Nephron (organoid): ENCODE measurements around the gene PFDN1.

Experiments
- H3K27ac Mint-ChIP-seq, 3 experiments: 2 replicates each; pipeline ENCODE4 v1.8.0; 2020; ENCODE audit warnings: mixed read lengths in 3 of 3, mild to moderate bottlenecking in 2 of 3, moderate library complexity in 1 of 3
- H3K27me3 Mint-ChIP-seq: 2 replicates; pipeline ENCODE4 v1.8.0; 2021; ENCODE audit warnings: low read depth, mild to moderate bottlenecking, moderate library complexity, mixed read lengths
- H3K36me3 Mint-ChIP-seq: 2 replicates; pipeline ENCODE4 v1.8.0; 2020; ENCODE audit warnings: low read depth, mixed read lengths
- H3K4me1 Mint-ChIP-seq: 2 replicates; pipeline ENCODE4 v1.8.0; 2020; ENCODE audit warnings: mixed read lengths
- H3K4me3 Mint-ChIP-seq, 3 experiments: 2 replicates each; pipeline ENCODE4 v1.8.0; 2020; ENCODE audit warnings: mild to moderate bottlenecking in 3 of 3, mixed read lengths in 3 of 3, moderate library complexity in 2 of 3
- H3K9me3 Mint-ChIP-seq: 2 replicates; pipeline ENCODE4 v1.8.0; 2020; ENCODE audit warnings: mixed read lengths
- CTCF ChIP-seq, 3 experiments: fragments of 200-600 bp; sonication (generic); IDR thresholded peaks; one replicate each; pipeline ENCODE4 v1.5.0; 2021; ENCODE audit warnings: antibody characterized with exemption in 3 of 3; ENCODE audit not compliant: unreplicated experiment in 3 of 3

The PFDN1 gene

GRCh38 chr5:140253985-140254384 lies 48.9 kb downstream of the PFDN1 start:
- Mint-ChIP-seq H3K9me3 (no peaks in the 10 kb centered on the region), H3K4me3 (no peak overlapping the region), H3K36me3 (peaks cover 30% of the 10 kb centered on the region), H3K4me1 (no peaks in the 10 kb centered on the region), H3K27me3 (no peaks in the 10 kb centered on the region), H3K27ac (no peak overlapping the region)
- TF ChIP-seq CTCF (IDR thresholded peaks at IDR 0.05; ENCODE audit: unreplicated experiment in 3 of 3): no peak

- Mint-ChIP-seq H3K27me3 (no peaks in the 10 kb centered on the region), H3K27ac (no peak overlapping the region), H3K9me3 (no peaks in the 10 kb centered on the region), H3K4me3 (no peak overlapping the region), H3K36me3 (peaks cover 21% of the 10 kb centered on the region), H3K4me1 (peaks cover 5% of the 10 kb centered on the region)
- no peak for TF ChIP-seq CTCF (IDR thresholded peaks at IDR 0.05; ENCODE audit: unreplicated experiment in 3 of 3)
Measured at GRCh38 chr5:140252470-140253126, 50.3 kb downstream of the PFDN1 start.

- H3K9me3 Mint-ChIP-seq: no peaks in the 10 kb centered on the region
- TF ChIP-seq CTCF (IDR thresholded peaks at IDR 0.05; ENCODE audit: unreplicated experiment in 3 of 3): no peak
- no peak overlapping the region for H3K27ac Mint-ChIP-seq
- H3K4me3 Mint-ChIP-seq: no peak overlapping the region
- H3K27me3 Mint-ChIP-seq: no peaks in the 10 kb centered on the region
- peaks cover 16% of the 10 kb centered on the region for H3K36me3 Mint-ChIP-seq
- H3K4me1 Mint-ChIP-seq: peaks cover 12% of the 10 kb centered on the region
Measured at GRCh38 chr5:140251527-140251973, 51.4 kb downstream of the PFDN1 start.

- Mint-ChIP-seq H3K36me3 (peaks cover 17% of the 10 kb centered on the region), H3K27me3 (no peaks in the 10 kb centered on the region), H3K9me3 (no peaks in the 10 kb centered on the region), H3K4me3 (no peak overlapping the region), H3K27ac (no peak overlapping the region), H3K4me1 (peaks cover 21% of the 10 kb centered on the region)
- TF ChIP-seq CTCF (IDR thresholded peaks at IDR 0.05; ENCODE audit: unreplicated experiment in 3 of 3): no peak
Measured at GRCh38 chr5:140250386-140250785, 52.5 kb downstream of the PFDN1 start.

GRCh38 chr5:140249536-140249935 lies 53.4 kb downstream of the PFDN1 start:
- Mint-ChIP-seq H3K9me3 (no peaks in the 10 kb centered on the region), H3K27ac (no peak overlapping the region), H3K4me1 (peaks cover 29% of the 10 kb centered on the region), H3K27me3 (no peaks in the 10 kb centered on the region), H3K36me3 (peaks cover 21% of the 10 kb centered on the region), H3K4me3 (no peak overlapping the region)
- no peak for TF ChIP-seq CTCF (IDR thresholded peaks at IDR 0.05; ENCODE audit: unreplicated experiment in 3 of 3)

- Mint-ChIP-seq H3K9me3 (no peaks in the 10 kb centered on the region), H3K4me1 (peaks cover 32% of the 10 kb centered on the region), H3K36me3 (peaks cover 24% of the 10 kb centered on the region), H3K27ac (no peak overlapping the region), H3K4me3 (no peak overlapping the region), H3K27me3 (no peaks in the 10 kb centered on the region)
- no peak for TF ChIP-seq CTCF (IDR thresholded peaks at IDR 0.05; ENCODE audit: unreplicated experiment in 3 of 3)
Measured at GRCh38 chr5:140248414-140248813, 54.5 kb downstream of the PFDN1 start.
